ENCODE data around the gene DPP8. TPM values are rescaled to one million over a fixed set of nuclear protein-coding genes. Genes with fewer than 3 reads are reported as not detected.

Gene DPP8
- total and polyA plus RNA-seq, 2 donors (not counting 1 experiment from before 2014, with no cell fraction given) = 17.1 to 65.2 TPM

DNA sequence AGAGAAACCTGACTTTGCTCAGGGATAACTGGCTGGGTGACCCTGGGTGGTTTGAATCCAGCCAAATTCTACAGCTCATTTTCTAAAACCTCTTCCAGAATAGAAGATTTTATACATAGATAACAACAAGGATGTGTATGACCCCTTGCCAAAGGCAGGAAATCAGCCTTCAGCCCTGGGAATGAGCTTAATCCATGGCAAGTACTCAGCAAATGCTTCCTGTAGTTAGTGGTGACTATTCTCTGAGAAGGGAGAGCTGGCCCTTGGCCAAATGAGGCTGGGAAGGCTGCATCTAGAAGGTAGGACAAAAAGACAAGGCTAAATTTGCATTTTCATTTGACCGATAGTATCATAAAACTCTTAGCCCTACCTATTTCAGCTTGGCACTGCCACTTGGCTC lies 8.1 kb upstream of the DPP8 start:
- TF ChIP-seq EZH2 (IDR thresholded peaks at IDR 0.05; ENCODE audit: borderline replicate concordance, insufficient read depth, low read depth, low read length, poor library complexity, severe bottlenecking) = no peak
- TF ChIP-seq, protein P1, sequence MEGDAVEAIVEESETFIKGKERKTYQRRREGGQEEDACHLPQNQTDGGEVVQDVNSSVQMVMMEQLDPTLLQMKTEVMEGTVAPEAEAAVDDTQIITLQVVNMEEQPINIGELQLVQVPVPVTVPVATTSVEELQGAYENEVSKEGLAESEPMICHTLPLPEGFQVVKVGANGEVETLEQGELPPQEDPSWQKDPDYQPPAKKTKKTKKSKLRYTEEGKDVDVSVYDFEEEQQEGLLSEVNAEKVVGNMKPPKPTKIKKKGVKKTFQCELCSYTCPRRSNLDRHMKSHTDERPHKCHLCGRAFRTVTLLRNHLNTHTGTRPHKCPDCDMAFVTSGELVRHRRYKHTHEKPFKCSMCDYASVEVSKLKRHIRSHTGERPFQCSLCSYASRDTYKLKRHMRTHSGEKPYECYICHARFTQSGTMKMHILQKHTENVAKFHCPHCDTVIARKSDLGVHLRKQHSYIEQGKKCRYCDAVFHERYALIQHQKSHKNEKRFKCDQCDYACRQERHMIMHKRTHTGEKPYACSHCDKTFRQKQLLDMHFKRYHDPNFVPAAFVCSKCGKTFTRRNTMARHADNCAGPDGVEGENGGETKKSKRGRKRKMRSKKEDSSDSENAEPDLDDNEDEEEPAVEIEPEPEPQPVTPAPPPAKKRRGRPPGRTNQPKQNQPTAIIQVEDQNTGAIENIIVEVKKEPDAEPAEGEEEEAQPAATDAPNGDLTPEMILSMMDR (IDR thresholded peaks at IDR 0.05) = no peak
- H3K36me3 ChIP-seq (replicated peaks in 1 of 2; ENCODE audit: control extremely low read depth in 1 of 2, control insufficient read depth in 1 of 2, extremely low read depth in 1 of 2, insufficient read depth in 2 of 2, low read length in 1 of 2) = no peaks in the 10 kb centered on the region
- H3K9ac ChIP-seq (ENCODE audit: low read length) = no peak overlapping the region
- no peaks in the 10 kb centered on the region for H4K20me1 ChIP-seq (ENCODE audit: control insufficient read depth, insufficient read depth, low read length, poor library complexity, severe bottlenecking)
- H3K27ac ChIP-seq (ENCODE audit: low read length in 2 of 2) = no peak overlapping the region
- H3K27me3 Mint-ChIP-seq = no peaks in the 10 kb centered on the region
- H2AFZ ChIP-seq (ENCODE audit: insufficient read depth, low read depth, low read length, poor library complexity, severe bottlenecking) = no peak overlapping the region
- peaks cover 3 to 4% of the 10 kb centered on the region in 2 donors for H3K4me1 ChIP-seq (ENCODE audit: control insufficient read depth in 2 of 2, insufficient read depth in 2 of 2, low read length in 2 of 2)
- DNase-seq = no peak
- no peaks in the 10 kb centered on the region for H3K27me3 ChIP-seq (replicated peaks in 1 of 4; ENCODE audit: control extremely low read depth in 1 of 4, control insufficient read depth in 3 of 4, insufficient read depth in 4 of 4, low read length in 3 of 4)
- ChIA-PET POLR2A (no interaction called here), CTCF (no interaction called here)
- no peak overlapping the region for H3K27ac Mint-ChIP-seq
- H3K9me3 Mint-ChIP-seq (ENCODE audit: insufficient read depth) = no peaks in the 10 kb centered on the region
- ATAC-seq (ENCODE audit: low read depth) = no peak
- peaks cover 19% of the 10 kb centered on the region for H3K79me2 ChIP-seq (ENCODE audit: control insufficient read depth, insufficient read depth, low read length)
- H3K4me2 ChIP-seq (replicated peaks; ENCODE audit: low read depth, low read length, poor library complexity, severe bottlenecking) = no peak overlapping the region
- no peaks in the 10 kb centered on the region for H3K9me3 ChIP-seq (ENCODE audit: control extremely low read depth in 1 of 3, control insufficient read depth in 2 of 3, insufficient read depth in 1 of 3, low read length in 2 of 3)
- no CpG with 5 or more reads among the region's 1 CpG for WGBS (ENCODE audit: insufficient coverage)
- H3K4me3 Mint-ChIP-seq = no peak overlapping the region
- intact Hi-C loops (cut with micrococcal nuclease) = no loop called here
- H3K4me3 ChIP-seq (ENCODE audit: control extremely low read depth in 1 of 5, extremely low read depth in 1 of 5, insufficient read depth in 1 of 5, low read depth in 2 of 5, low read length in 4 of 5) = no peak overlapping the region
- H3K4me1 Mint-ChIP-seq = peaks cover 9% of the 10 kb centered on the region

DNA sequence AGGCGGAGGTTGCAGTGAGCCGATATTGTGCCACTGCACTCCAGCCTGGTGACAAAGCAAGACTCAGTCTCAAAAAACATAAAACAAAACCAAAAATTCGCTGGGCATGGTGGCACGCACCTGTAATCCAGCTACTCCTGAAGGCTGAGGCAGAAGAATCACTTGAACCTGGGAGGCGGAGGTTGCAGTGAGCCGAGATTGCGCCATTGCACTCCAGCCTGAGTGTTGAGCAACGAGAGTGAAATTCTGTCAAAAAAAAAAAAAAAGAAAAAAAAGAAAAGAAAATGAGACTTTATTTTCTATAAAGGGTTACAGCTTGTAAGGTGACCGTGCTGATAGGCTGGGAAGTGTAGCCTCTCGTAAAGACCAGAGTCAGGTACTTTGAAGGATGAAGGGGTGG lies 6.7 kb upstream of the DPP8 start:
- Histone ChIP-seq H3K27ac (ENCODE audit: low read length in 2 of 2) (no peak overlapping the region), H3K4me1 (ENCODE audit: control insufficient read depth in 2 of 2, insufficient read depth in 2 of 2, low read length in 2 of 2) (no peaks in the 10 kb centered on the region), H3K4me3 (ENCODE audit: control extremely low read depth in 1 of 5, extremely low read depth in 1 of 5, insufficient read depth in 1 of 5, low read depth in 2 of 5, low read length in 4 of 5) (no peak overlapping the region), H2AFZ (ENCODE audit: insufficient read depth, low read depth, low read length, poor library complexity, severe bottlenecking) (no peak overlapping the region), H3K9me3 (ENCODE audit: control extremely low read depth in 1 of 3, control insufficient read depth in 2 of 3, insufficient read depth in 1 of 3, low read length in 2 of 3) (no peaks in the 10 kb centered on the region), H3K27me3 (replicated peaks in 1 of 4; ENCODE audit: control extremely low read depth in 1 of 4, control insufficient read depth in 3 of 4, insufficient read depth in 4 of 4, low read length in 3 of 4) (no peaks in the 10 kb centered on the region), H3K79me2 (ENCODE audit: control insufficient read depth, insufficient read depth, low read length) (peaks cover 6% of the 10 kb centered on the region), H3K4me2 (replicated peaks; ENCODE audit: low read depth, low read length, poor library complexity, severe bottlenecking) (no peak overlapping the region), H3K36me3 (replicated peaks in 1 of 2; ENCODE audit: control extremely low read depth in 1 of 2, control insufficient read depth in 1 of 2, extremely low read depth in 1 of 2, insufficient read depth in 2 of 2, low read length in 1 of 2) (no peaks in the 10 kb centered on the region), H3K9ac (ENCODE audit: low read length) (no peak overlapping the region), H4K20me1 (ENCODE audit: control insufficient read depth, insufficient read depth, low read length, poor library complexity, severe bottlenecking) (no peaks in the 10 kb centered on the region)
- DNase-seq = no peak
- intact Hi-C loops (cut with micrococcal nuclease) = no loop called here
- no peak for ATAC-seq (ENCODE audit: low read depth)
- no peaks in the 10 kb centered on the region for H3K27me3 Mint-ChIP-seq
- peaks cover 2% of the 10 kb centered on the region for H3K4me1 Mint-ChIP-seq
- CTCF ChIA-PET = no interaction called here
- 91% methylated on average over 7 of the region's 10 CpGs for WGBS (ENCODE audit: insufficient coverage)
- no peak for TF ChIP-seq EZH2 (IDR thresholded peaks at IDR 0.05; ENCODE audit: borderline replicate concordance, insufficient read depth, low read depth, low read length, poor library complexity, severe bottlenecking)
- TF ChIP-seq, protein P1 (IDR thresholded peaks at IDR 0.05) = no peak
- POLR2A ChIA-PET = no interaction called here
- no peak overlapping the region for H3K4me3 Mint-ChIP-seq
- no peak overlapping the region for H3K27ac Mint-ChIP-seq
- no peaks in the 10 kb centered on the region for H3K9me3 Mint-ChIP-seq (ENCODE audit: insufficient read depth)

Data from B cell (primary cell).